ENCODE data around the gene DHCR7. TPM values are rescaled to one million over a fixed set of nuclear protein-coding genes. Genes with fewer than 3 reads are reported as not detected.

DHCR7 gene
- total RNA-seq, 3 donors from 2014 or later = 26.5 to 68.6 (median 62.3) TPM

GRCh38 chr11:71453037-71453917, 5.1 kb upstream of the DHCR7 start, which contains the start of gene NADSYN1:
Gene NADSYN1, plus strand, starts transcription at chr11:71453203. Its CDS starts 94 bp downstream, at chr11:71453297.
- ATAC-seq = peak; percentile 85
- TF ChIP-seq, protein P1, sequence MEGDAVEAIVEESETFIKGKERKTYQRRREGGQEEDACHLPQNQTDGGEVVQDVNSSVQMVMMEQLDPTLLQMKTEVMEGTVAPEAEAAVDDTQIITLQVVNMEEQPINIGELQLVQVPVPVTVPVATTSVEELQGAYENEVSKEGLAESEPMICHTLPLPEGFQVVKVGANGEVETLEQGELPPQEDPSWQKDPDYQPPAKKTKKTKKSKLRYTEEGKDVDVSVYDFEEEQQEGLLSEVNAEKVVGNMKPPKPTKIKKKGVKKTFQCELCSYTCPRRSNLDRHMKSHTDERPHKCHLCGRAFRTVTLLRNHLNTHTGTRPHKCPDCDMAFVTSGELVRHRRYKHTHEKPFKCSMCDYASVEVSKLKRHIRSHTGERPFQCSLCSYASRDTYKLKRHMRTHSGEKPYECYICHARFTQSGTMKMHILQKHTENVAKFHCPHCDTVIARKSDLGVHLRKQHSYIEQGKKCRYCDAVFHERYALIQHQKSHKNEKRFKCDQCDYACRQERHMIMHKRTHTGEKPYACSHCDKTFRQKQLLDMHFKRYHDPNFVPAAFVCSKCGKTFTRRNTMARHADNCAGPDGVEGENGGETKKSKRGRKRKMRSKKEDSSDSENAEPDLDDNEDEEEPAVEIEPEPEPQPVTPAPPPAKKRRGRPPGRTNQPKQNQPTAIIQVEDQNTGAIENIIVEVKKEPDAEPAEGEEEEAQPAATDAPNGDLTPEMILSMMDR (IDR thresholded peaks at IDR 0.05) = no peak
- H3K9me3 ChIP-seq = no peaks in the 10 kb centered on the region
- DNase-seq = peak; percentile 99
- intact Hi-C loops (cut with DNase I, micrococcal nuclease) = no loop called here
- H3K4me3 ChIP-seq = peak within 1 kb of the TSS; percentile 37
- peaks cover 21% of the 10 kb centered on the region for H3K4me1 ChIP-seq (ENCODE audit: low read depth)
- H3K36me3 ChIP-seq (ENCODE audit: low read depth) = peaks cover 10% of the 10 kb centered on the region

GRCh38 chr11:71452199-71453036, 4.2 kb upstream of the DHCR7 start:
- ATAC-seq (peak; percentile 14), DNase-seq (peak; percentile 66 to 76 (median 68))
- Histone ChIP-seq H3K4me3 (peak overlapping the region; percentile 37), H3K9me3 (no peaks in the 10 kb centered on the region), H3K4me1 (ENCODE audit: low read depth) (peaks cover 23% of the 10 kb centered on the region), H3K36me3 (ENCODE audit: low read depth) (peaks cover 7% of the 10 kb centered on the region)
- intact Hi-C loops (cut with DNase I, micrococcal nuclease) = no loop called here
- TF ChIP-seq, protein P1 (IDR thresholded peaks at IDR 0.05) = no peak

- DNase-seq (peak; percentile 56 to 67 (median 59)), ATAC-seq (peak; percentile 8)
- TF ChIP-seq, protein P1 (IDR thresholded peaks at IDR 0.05) = no peak
- no peak overlapping the region for H3K4me3 ChIP-seq
- H3K9me3 ChIP-seq = no peaks in the 10 kb centered on the region
- peaks cover 23% of the 10 kb centered on the region for H3K4me1 ChIP-seq (ENCODE audit: low read depth)
- peaks cover 3% of the 10 kb centered on the region for H3K36me3 ChIP-seq (ENCODE audit: low read depth)
- intact Hi-C loops (cut with DNase I, micrococcal nuclease) = no loop called here
Measured at GRCh38 chr11:71451596-71452198, 3.5 kb upstream of the DHCR7 start.

DNA sequence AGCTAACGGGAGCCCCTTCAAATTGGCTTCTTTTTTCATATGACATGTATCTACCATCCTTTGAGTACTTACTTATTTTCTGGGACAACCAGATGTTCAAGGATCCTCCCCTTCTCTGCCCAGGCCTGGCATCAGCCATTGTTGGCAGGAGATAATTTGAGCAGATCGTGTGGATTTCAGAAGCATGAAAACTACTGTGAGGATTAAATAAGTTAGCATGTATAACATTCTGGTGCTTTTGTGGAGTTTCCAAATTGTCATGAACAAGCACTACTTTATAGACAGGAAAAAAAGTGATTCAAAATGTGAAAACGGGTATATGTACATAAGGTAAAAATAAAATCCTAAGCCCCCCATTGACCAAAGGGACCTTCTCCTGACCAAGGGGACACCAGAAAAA, 2.7 kb upstream of the DHCR7 start:
- Histone ChIP-seq H3K4me1 (ENCODE audit: low read depth) (peaks cover 23% of the 10 kb centered on the region), H3K4me3 (no peak overlapping the region), H3K9me3 (no peaks in the 10 kb centered on the region), H3K36me3 (ENCODE audit: low read depth) (peaks cover 3% of the 10 kb centered on the region)
- DNase-seq (no peak), ATAC-seq (no peak)
- intact Hi-C loops (cut with DNase I, micrococcal nuclease) = no loop called here
- TF ChIP-seq, protein P1 (IDR thresholded peaks at IDR 0.05) = no peak

- Histone ChIP-seq H3K4me1 (ENCODE audit: low read depth) (peaks cover 23% of the 10 kb centered on the region), H3K4me3 (no peak overlapping the region), H3K36me3 (ENCODE audit: low read depth) (peaks cover 2% of the 10 kb centered on the region), H3K9me3 (no peaks in the 10 kb centered on the region)
- intact Hi-C loops (cut with DNase I, micrococcal nuclease) = no loop called here
- DNase-seq (no peak), ATAC-seq (no peak)
- TF ChIP-seq, protein P1 (IDR thresholded peaks at IDR 0.05) = no peak
Measured at GRCh38 chr11:71450507-71450906, 2.3 kb upstream of the DHCR7 start.

Data from mucosa of descending colon (tissue), 3 donors.